ENCODE results near the gene SLC8B1.

The SLC8B1 gene

GRCh38 chr12:113267621-113268020 lies 67.3 kb downstream of the SLC8B1 start:
- DNase-seq, result no peak

DNA sequence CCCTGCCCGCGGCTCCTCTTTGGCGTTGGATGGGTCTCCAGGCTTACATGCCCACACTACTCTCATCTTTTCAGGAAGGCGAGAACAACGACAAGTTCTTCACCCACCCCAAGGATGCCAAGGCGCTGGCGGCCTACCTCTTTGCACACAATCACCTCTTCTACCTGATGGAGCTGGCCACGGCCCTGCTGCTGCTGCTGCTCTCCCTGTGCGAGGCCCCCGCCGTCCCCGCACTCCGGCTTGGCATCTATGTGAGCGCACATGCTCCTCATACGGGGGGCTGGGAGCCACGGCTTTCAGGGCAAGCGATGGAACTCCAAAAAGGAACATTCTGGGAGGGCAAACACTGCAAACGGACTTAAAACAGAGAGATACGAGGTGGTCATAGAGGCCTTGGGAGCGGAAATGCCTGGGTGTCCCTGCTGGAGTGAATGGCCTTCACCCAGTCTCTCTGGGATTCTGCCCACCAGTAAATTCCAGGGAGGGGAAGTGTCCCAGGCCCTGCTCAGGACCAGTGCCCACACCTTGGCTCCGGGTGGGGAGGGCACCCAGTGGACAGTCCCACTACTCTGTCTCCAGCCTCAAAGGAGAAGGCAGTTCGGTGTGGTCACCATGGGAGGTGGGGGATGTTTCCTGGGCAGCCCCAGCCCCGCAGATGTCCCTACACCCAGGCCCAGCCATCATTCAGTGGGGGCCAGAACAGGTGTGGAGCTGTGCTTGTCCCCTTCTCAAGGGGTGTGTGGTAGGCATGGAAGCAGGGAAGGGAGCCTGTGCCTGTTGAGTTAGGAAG lies 68.6 kb downstream of the SLC8B1 start:
- DNase-seq, result no peak

DNA sequence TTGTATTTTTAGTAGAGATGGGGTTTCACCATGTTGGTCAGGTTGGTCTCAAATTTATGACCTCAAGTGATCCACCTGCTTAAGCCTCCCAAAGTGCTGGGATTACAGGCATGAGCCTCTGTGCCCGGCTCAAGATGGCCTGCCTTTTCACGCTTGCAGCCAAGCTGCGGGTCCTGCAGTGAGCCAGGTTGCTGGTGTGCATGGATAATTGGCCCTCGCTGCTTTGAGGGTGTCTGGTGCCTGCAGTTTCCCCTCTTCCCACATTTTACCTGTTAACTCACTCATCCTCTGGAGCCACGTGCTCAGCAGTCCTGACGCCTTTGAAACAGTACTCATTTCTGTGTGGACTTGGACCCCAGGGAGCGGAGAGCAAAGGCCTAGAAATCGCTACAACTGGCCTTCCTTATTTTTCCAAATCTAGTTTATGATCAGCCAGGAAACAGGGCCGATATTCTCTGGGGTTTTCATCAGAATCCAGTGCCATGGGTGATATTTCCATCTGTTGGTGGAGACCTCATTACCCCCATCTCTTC lies 71.4 kb downstream of the SLC8B1 start:
- DNase-seq, result no peak

DNA sequence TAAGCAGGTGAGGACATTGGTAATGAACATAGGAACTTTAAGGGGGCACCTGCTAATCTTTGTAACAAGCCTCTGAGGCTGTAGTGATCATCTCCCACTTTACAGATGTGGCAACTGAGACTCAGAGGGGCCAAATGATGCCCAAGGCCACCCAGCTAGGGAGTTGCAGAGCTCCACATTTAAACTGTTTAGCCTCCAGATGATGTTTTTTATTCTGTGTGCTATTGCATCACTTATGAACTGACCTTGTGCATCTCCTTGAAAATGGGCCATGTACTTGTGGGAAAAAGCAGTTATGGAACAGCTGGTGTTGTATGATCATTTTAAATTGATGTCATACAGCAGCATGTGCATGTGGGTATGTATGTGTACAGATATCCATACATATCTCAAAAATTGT lies 72.2 kb downstream of the SLC8B1 start:
- no peak for DNase-seq

- no peak for DNase-seq
Measured at GRCh38 chr12:113261847-113262470, 73.0 kb downstream of the SLC8B1 start.

GRCh38 chr12:113260636-113261300 lies 74.1 kb downstream of the SLC8B1 start:
- no peak for DNase-seq

- no peak for DNase-seq
Measured at GRCh38 chr12:113260127-113260526, 74.8 kb downstream of the SLC8B1 start.

- no peak for DNase-seq
Measured at GRCh38 chr12:113257564-113257963, 77.3 kb downstream of the SLC8B1 start.

DNA sequence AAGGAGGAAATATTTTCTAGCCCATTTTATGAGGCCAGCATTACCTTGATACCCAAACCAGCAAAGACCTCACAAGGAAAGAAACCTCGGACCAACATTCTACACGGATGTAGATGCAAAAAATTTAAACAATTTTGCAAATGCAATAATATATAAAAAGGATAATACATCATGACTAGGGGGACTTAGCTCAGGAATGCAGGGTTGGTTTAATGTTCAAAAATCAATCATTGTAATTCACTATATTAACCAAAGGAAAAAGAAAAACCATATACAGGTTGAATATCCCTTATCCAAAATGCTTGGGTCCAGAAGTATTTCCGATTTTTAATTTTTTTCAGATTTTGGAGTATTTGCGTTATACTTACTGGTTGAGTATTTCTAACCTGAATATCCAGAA lies 80.6 kb downstream of the SLC8B1 start:
- DNase-seq, result no peak

DNA sequence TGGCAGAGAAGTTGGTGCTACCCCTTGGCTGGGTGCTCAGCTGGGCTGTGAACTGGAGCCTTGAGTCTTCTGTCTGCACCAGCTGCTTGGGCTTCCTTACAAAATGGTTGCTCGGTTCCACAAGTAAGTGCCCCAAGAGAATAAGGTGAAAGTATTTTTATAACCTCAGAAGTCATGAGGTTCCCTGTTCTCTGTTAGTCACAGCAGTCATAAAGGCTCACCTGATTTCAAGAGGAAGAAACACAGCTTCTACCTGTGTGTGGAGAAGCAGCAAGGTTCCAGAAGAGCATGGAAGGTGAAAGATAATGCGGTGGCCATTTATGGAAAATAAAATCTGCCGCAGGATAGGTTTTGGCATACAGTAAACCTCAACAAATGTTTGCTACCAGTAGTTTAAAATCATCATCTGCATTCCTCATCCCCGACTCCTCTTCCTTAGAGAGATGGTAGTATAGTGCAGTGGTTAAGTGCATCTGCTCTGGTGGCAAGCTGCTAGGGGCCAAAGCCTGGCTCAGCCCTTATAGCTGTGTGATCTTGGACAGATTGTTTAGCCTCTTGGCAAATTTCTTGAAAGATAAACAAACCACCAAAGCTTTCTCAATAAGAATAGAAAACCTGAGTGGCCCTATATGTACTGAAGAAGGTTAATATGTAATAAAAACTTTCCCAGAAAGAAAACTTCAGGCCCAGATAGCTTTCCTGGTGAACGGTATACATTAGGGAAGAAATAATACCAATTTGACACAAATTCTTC lies 81.2 kb downstream of the SLC8B1 start:
- DNase-seq, result no peak

DNA sequence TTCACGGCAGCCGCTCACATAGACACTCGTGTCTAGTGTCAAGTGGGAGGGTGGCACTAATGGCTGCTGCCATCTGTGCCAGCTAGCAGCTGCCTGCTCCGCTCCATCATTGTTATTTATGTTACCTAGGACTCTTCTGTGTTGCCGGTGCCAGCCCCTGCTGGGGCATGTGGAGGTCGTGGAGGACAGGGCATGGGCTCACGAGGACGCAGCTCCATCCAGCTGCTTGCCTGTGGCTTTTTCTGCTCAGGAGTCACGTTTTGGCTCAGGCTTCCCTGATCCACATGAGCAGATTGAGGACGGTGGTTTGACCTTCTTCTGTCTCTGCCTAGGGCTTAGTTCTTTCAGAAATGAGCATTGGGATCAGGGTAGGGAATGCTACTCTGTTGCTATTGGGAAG lies 82.4 kb downstream of the SLC8B1 start:
- no peak for DNase-seq

DNA sequence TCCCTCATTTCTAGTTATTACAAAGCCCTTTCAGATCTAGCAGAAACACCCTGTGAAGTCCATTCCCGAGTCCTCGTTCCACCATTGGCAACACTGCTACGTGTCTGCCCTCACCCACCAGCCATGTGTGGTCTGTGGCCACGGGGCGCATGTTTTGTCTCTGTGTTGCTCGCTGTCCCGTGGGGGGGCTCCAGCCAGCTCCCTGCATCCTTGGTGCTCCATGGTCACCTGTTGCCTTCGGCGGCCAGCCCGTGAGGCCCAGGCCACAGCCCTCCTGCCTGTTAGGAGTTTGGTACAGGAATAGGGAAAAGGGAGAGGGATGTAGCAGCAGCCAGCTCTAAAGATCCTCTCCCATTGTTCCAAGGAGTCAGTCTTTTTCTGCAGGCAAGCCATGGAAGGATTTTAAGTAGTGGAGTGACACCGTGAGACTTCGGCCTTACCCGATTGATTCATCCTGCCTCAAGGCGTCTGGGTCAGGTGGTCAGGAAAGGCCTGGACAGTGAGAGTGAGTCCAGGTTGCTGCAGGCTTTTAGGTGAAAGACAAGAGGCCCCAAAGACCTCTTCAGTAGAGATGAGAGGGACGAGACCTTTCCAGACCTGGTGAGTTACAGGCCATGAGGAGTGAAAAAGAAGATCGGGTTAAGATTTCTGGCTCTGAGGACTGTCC lies 83.4 kb downstream of the SLC8B1 start:
- DNase-seq, result no peak

- no peak for DNase-seq
Measured at GRCh38 chr12:113250045-113250444, 84.9 kb downstream of the SLC8B1 start.

DNA sequence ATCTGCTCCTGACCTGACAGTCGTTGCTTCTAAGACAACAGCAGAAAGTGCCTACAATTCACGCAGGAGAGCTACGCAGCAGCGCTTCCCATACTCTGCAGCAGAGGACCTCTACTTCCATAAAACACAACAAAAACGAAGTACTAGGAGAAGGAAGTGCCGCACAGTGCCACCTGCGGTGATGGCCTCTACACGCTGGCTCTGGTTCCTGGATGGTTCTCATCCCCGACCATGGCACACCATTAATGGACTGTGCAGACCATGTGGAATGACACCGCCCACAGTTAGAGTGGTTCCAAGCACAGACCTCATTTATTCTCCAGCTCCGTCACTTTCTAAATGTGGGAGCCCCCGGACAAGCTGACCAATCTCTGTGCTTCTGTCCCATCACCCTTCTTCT lies 85.4 kb downstream of the SLC8B1 start:
- no peak for DNase-seq

DNA sequence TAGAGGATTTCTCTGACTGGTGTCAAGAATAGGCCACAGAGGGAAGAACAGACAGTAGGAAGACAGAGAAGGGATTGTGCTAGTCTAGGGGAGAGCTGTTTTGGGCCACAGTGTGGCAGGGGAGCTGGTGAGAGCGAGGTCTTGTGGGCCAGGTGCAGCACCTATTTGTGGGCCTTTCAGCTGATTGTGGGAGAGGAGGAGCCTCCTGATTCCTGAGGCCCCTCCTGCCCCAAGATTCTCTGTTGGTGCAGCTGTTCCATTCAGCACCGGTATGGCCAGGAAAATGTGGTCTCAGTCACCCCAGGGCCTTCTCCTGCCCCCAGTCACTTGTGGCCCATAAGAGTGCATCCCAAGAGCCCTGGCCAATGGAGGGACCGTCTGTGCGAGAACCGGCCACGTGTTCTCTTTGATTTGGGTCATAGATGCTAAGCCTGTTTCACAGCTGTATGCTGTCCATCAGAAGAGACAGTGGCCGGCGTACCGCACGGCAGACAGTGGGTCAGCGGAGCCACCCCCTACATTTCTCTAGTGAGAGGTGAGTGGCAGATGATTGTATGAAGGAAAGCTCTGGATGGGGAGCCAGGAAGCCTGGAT lies 86.0 kb downstream of the SLC8B1 start:
- no peak for DNase-seq

Data from hippocampal formation (tissue), 2 donors.